ENCODE measurements around the gene LINC00305.

GRCh38 chr18:64185987-64186386, 37.1 kb upstream of the LINC00305 start:
- TF ChIP-seq CTCF (IDR thresholded peaks at IDR 0.05): no peak
- TF ChIP-seq POLR2A (IDR thresholded peaks at IDR 0.05): no peak
